Upper lobe of left lung (tissue), 6 donors: ENCODE measurements around the gene RIPK4. TPM values are rescaled to one million over a fixed set of nuclear protein-coding genes. Genes with fewer than 3 reads are reported as not detected.
A peak's percentile ranks its signal among the peaks of the same experiment; 100 is the strongest.

Source experiments
- ATAC-seq, 2 donors: fragments of 200-7000 bp; cut with Tn5 transposase; one replicate each; pipeline ENCODE4 v1.9.1; 2022; ENCODE audit warnings: mild to moderate bottlenecking in 2 of 2, moderate library complexity in 2 of 2; ENCODE audit not compliant: low FRiP score in 2 of 2
- DNase-seq, 2 donors: peaks; one replicate each; pipeline ENCODE4 v3.0.0-alpha.2; 2019 to 2020
- H3K27ac ChIP-seq, 4 donors: fragments of 200-600 bp; sonication (generic); one replicate each; pipeline ENCODE4 v1.5.1; 2016 to 2019
- H3K27me3 ChIP-seq, 4 donors: fragments of 200-600 bp; sonication (generic); one replicate each; pipeline ENCODE4 v1.5.1; 2017 to 2019
- H3K36me3 ChIP-seq, 4 donors: fragments of 200-600 bp; sonication (generic); one replicate each; pipeline ENCODE4 v1.5.1; 2016 to 2019
- H3K4me1 ChIP-seq, 4 donors: fragments of 200-600 bp; sonication (generic); one replicate each; pipeline ENCODE4 v1.5.1; 2018 to 2019
- H3K4me3 ChIP-seq, 4 donors: fragments of 200-600 bp; sonication (generic); one replicate each; pipeline ENCODE4 v1.5.1; 2017 to 2019; ENCODE audit warnings: mild to moderate bottlenecking in 2 of 4, moderate library complexity in 1 of 4
- H3K9me3 ChIP-seq, 4 donors: fragments of 200-600 bp; sonication (generic); one replicate each; pipeline ENCODE4 v1.5.1; 2018 to 2019
- EP300 ChIP-seq, 4 donors: sonication (generic); formaldehyde crosslinking; IDR thresholded peaks; one replicate each; pipeline ENCODE4 v1.5.1; 2017; ENCODE audit warnings: antibody characterized with exemption in 4 of 4, control low read depth in 2 of 4
- POLR2A ChIP-seq, 4 donors: fragments of 450-650 bp; IDR thresholded peaks; one replicate each; pipeline ENCODE4 v1.5.1; 2016 to 2017; ENCODE audit warnings: antibody characterized with exemption in 4 of 4, mild to moderate bottlenecking in 2 of 4
- POLR2AphosphoS5 ChIP-seq, 2 donors: sonication (generic); formaldehyde crosslinking; IDR thresholded peaks; one replicate each; pipeline ENCODE4 v1.5.1; 2017; ENCODE audit warnings: antibody characterized with exemption in 2 of 2
- WGBS, 2 donors: methylation state at CpG; one replicate each; pipeline ENCODE4 v1.1.5; 2017 to 2018; 5-methylcytosine and 5-hydroxymethylcytosine counted together
- total RNA-seq, 6 donors: library from RNA; depleted of rRNA in 4 of 6; stranded (reverse); fragments of >200 nt in 4 of 6; gene quantifications; one replicate each; pipeline versions ENCODE4 v1.1.0 to v1.2.1, GENCODE V29; 2016 to 2021
- TF ChIP-seq, protein P1 (sequence below), 6 experiments: fragments of 450-650 bp in 4 of 6; fragments of 200-600 bp in 2 of 6; sonication (generic) in 2 of 6; IDR thresholded peaks; one replicate each; pipeline ENCODE4 v1.5.1; 2016 to 2019; ENCODE audit warnings: antibody characterized with exemption in 6 of 6
- donor health status: DM: no; HTN: no; CAD: no; lungs with moderate emphysema.
- donor health status: DM: no; HTN: yes; CAD: no; lungs with severe emphysema.

Gene RIPK4
- total RNA-seq, 6 donors from 2014 or later = 6.3 to 18.6 (median 14.9) TPM

DNA sequence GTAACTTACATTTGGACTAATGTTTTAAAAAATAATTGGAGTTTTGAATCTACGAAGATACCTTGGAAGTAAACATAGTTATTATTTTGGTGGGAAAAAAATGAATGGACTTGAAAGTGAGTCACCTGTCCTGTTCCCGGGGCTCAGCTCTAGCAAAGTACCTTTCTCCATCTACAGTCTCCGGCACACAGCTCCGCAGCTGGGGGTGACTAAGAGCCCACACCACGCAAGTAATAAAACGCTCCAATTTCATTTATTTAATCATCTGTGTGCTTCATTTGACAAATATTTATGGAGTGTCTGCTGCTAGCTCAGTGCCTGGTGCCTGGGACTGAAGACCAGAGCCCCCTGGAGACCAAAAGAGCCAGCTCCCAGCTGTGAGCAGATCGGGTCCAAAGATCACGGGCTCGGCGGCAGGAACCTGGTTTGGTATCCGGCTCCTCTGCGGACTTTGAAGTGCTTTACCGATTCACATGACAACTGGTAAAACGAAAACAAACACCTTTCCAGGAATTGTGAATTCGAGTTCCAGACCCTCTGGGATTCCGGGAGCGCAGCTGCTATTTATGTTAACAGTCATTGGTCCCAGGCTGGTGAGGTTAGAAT, 1.7 kb upstream of the RIPK4 start:
- DNase-seq (peak in 1 of 2 donors; percentile 35), ATAC-seq (peak in 1 of 2 donors; percentile 4)
- Histone ChIP-seq H3K4me1 (peaks cover 23 to 57% (median 36%) of the 10 kb centered on the region in 4 donors), H3K36me3 (no peaks in the 10 kb centered on the region), H3K27ac (peak overlapping the region in 1 of 4 donors; percentile 30), H3K27me3 (peaks cover 0 to 31% (median 16%) of the 10 kb centered on the region in 4 donors), H3K9me3 (no peaks in the 10 kb centered on the region), H3K4me3 (peak overlapping the region in 3 of 4 donors; percentile 17 to 65 (median 33))
- no peak for TF ChIP-seq POLR2A (IDR thresholded peaks at IDR 0.05)
- TF ChIP-seq, protein P1, sequence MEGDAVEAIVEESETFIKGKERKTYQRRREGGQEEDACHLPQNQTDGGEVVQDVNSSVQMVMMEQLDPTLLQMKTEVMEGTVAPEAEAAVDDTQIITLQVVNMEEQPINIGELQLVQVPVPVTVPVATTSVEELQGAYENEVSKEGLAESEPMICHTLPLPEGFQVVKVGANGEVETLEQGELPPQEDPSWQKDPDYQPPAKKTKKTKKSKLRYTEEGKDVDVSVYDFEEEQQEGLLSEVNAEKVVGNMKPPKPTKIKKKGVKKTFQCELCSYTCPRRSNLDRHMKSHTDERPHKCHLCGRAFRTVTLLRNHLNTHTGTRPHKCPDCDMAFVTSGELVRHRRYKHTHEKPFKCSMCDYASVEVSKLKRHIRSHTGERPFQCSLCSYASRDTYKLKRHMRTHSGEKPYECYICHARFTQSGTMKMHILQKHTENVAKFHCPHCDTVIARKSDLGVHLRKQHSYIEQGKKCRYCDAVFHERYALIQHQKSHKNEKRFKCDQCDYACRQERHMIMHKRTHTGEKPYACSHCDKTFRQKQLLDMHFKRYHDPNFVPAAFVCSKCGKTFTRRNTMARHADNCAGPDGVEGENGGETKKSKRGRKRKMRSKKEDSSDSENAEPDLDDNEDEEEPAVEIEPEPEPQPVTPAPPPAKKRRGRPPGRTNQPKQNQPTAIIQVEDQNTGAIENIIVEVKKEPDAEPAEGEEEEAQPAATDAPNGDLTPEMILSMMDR (IDR thresholded peaks at IDR 0.05) = no peak
- no peak for TF ChIP-seq POLR2AphosphoS5 (IDR thresholded peaks at IDR 0.05)
- 2 to 4% methylated on average over 17 of the region's 17 CpGs for WGBS, 2 donors

DNA sequence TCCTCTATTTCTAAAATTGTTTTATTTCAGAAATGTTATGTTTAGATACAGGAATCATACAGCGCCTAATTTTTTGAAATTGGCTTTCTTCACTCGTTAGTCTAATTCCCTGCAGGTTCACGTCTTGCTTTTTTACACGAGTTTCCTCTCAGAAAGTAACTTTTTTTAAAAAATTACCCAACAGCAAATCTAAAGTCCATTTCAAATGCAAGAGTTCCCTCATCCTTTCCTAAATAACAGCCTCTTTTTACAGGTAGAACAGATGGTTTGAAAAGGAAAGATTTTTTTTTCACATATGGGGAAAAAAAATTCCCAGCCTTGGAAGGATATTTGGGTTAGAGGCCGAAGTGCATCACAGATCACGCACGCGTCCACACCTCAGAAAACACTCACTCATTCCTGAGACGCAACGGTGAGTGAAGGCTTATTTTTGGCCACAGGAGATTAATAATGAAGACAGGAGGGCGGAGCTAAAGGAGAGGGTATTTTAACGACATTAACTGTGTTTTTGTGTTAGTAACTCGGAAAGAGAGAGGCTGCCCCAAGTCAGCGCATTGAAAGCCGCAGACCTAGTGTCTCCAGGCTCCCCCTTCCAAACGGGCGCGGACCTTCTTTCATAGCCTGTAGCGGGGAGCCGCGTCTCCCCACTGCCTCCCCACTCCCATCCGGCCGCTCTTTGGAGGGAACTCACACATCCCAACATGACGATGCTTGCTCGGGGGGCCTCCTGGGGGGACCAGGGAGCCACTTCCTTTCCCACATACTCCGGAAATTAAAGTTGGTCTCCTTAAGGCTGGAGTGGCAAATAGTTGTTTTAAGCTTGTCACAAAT, 969 bp upstream of the RIPK4 start:
- no peaks in the 10 kb centered on the region for H3K9me3 ChIP-seq
- H3K27me3 ChIP-seq = peaks cover 0 to 34% (median 16%) of the 10 kb centered on the region in 4 donors
- peaks cover 23 to 64% (median 36%) of the 10 kb centered on the region in 4 donors for H3K4me1 ChIP-seq
- peak overlapping the region in 1 of 4 donors; percentile 30 for H3K27ac ChIP-seq
- 6 to 12% methylated on average over 19 to 26 of the region's 26 CpGs for WGBS, 2 donors
- TF ChIP-seq, protein P1 (IDR thresholded peaks at IDR 0.05) = no peak
- TF ChIP-seq POLR2AphosphoS5 (IDR thresholded peaks at IDR 0.05) = no peak
- no peak for TF ChIP-seq EP300 (IDR thresholded peaks at IDR 0.05)
- no peak for TF ChIP-seq POLR2A (IDR thresholded peaks at IDR 0.05)
- DNase-seq (no peak), ATAC-seq (no peak)
- no peaks in the 10 kb centered on the region for H3K36me3 ChIP-seq
- peak overlapping the region in 3 of 4 donors; percentile 17 to 65 (median 54) for H3K4me3 ChIP-seq

DNA sequence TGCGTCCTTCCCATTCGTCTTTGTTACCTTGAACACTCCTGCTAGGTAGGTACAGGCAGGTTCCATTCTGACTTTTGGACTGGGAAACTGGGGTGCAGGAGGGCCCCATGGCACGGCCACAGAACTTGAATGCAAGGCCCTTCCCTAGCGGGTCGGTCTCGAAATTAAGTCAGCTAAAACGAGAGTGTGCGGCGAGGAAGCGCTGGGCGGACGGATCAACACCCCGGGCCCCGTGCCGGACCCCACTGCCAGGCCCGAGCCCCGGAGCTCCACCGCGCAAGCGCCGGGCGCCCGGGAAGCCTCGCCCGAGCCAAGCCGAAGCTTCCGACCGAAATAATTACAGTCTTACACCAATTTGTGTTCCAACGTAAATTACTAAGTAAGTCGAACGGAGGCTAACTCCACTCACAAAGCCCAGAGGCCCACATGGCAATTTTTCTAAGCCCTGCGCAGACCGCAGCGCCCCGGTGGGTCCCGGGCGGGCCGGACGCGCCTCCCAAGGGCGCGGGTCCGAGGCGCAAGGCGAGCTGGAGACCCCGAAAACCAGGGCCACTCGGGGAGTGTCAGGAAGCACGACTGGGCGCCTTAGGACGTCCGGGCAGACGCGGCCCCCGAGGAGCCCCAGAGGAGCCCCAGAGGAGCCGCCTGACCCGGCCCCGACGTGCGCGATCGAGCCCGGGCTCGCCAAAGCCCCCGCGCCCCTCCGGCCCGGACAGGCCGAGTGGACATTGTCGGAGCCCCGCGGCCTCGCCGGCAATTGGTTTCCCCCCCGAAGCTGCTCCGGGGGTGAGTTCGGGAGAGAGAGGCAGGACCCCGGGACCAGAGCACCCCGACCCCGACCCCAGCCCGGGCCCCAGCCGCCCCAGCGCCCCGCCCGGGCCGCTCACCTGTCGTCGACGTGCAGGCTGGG, 624 bp downstream of the RIPK4 start:
- TF ChIP-seq, protein P1 (IDR thresholded peaks at IDR 0.05) = no peak
- TF ChIP-seq POLR2A (IDR thresholded peaks at IDR 0.05) (no peak), POLR2AphosphoS5 (IDR thresholded peaks at IDR 0.05) (no peak), EP300 (IDR thresholded peaks at IDR 0.05) (no peak)
- Histone ChIP-seq H3K9me3 (no peaks in the 10 kb centered on the region), H3K36me3 (no peaks in the 10 kb centered on the region), H3K4me3 (peak overlapping the region; percentile 11 to 65 (median 54)), H3K4me1 (peaks cover 35 to 80% (median 50%) of the 10 kb centered on the region in 4 donors), H3K27ac (peak overlapping the region; percentile 73 to 85 (median 78)), H3K27me3 (peaks cover 0 to 36% (median 16%) of the 10 kb centered on the region in 4 donors)
- ATAC-seq (no peak), DNase-seq (peak in 1 of 2 donors; percentile 86)
- WGBS, 2 donors = 11 to 22% methylated on average over 9 to 70 of the region's 88 CpGs

DNA sequence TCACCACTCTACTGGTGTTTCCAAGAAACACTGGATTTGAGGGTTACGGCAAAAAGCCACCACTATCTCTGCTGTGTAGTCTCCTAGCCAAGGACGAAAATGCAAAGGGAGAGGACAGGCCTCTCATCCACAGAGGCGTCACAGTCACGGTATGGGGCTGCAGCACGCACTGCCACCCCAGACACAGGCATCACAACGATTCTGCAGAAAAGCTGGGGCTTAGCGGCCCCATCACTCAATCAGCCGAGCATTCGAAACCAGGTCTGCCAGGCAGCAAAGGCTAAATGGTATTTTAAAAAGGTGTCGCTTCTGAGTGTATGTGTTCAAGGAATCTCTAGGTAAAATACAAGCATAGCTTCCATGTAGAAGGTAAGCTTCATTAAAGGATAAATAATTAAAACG, 1.4 kb downstream of the RIPK4 start:
- WGBS, 2 donors = 53 to 63% methylated on average over 11 of the region's 11 CpGs
- ATAC-seq (no peak), DNase-seq (no peak)
- Histone ChIP-seq H3K9me3 (no peaks in the 10 kb centered on the region), H3K4me1 (peaks cover 43 to 88% (median 58%) of the 10 kb centered on the region in 4 donors), H3K4me3 (peak overlapping the region in 3 of 4 donors; percentile 54 to 65 (median 54)), H3K27me3 (peaks cover 0 to 36% (median 16%) of the 10 kb centered on the region in 4 donors), H3K36me3 (no peaks in the 10 kb centered on the region), H3K27ac (peak overlapping the region; percentile 73 to 85 (median 78))
- TF ChIP-seq POLR2A (IDR thresholded peaks at IDR 0.05) (no peak), EP300 (IDR thresholded peaks at IDR 0.05) (no peak), POLR2AphosphoS5 (IDR thresholded peaks at IDR 0.05) (no peak)
- TF ChIP-seq, protein P1 (IDR thresholded peaks at IDR 0.05) = no peak
